ENCODE measurements around the gene SAG.

GRCh38 chr2:233312874-233313273, 5.3 kb downstream of the SAG start:
- TF ChIP-seq ZFX (IDR thresholded peaks at IDR 0.05; ENCODE audit: borderline replicate concordance) (no peak), CTCF (IDR thresholded peaks at IDR 0.05) (no peak)

Measured in 22Rv1 (cell line).